HG03280 (cell line): ENCODE measurements around the gene FRMD4B.

Source experiments
- ATAC-seq: cut with Tn5 transposase; IDR thresholded peaks from one replicate; pipeline ENCODE4 v1.9.1; 2021; ENCODE audit warnings: mild to moderate bottlenecking, moderate library complexity; ENCODE audit not compliant: unreplicated experiment

FRMD4B gene

DNA sequence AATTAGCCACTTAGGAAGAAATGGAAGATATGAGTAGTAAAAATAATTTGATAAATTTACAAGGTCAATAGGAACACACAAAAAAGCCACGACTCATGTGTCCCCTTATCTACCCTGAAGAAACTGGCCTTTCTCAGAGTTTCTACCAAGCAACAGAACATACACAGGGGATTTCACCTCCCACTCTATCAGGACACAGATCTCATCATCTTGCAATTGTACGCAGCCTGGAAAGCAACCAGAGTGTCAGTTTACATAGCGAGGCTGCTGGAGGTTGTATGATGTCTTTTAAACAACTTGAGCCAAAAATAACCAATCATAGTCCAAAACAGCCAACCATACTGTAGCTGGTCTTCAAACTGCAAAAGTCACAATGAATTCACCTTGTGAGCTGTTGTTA, 243.8 kb downstream of the FRMD4B start:
- no peak for ATAC-seq

GRCh38 chr3:69141313-69141712, 244.6 kb downstream of the FRMD4B start:
- no peak for ATAC-seq

GRCh38 chr3:69137412-69137811, 248.5 kb downstream of the FRMD4B start:
- ATAC-seq = no peak

DNA sequence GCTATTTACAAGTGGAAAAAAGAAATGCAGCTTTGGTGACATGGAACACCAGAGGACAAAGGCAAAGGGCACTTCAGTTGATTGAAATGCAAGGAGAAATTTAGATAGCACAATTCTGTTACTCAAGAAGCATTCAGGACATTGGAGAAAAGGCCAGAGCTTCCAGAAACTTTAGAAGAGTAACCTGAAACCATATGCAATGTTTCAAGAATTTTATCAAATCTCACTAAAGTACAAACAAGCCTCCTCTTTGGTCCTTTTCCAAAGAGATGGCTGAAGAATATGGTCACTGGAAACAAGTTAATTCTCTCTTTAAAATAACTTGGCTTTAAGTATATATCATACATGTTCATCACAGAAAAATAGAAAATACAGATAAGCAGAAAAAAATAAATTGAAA, 248.9 kb downstream of the FRMD4B start:
- ATAC-seq = no peak

DNA sequence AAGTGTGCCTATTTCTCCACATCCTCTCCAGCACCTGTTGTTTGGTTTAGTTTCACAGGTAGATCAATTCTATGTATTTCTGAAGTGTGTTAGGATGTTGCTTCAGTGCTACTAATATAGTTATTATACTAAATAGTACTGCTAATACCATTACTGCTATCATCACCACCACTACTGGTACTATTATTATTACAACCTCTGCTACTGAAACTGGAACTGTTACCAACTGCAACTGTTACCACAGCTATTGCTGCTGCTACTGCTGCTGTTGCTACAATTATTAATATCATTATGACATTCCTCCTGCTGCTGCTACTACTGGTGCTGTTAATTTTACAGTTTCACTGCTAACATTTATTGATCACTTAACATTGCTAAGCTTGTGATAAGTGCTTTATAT, 255.2 kb downstream of the FRMD4B start:
- ATAC-seq = peak; percentile 99

DNA sequence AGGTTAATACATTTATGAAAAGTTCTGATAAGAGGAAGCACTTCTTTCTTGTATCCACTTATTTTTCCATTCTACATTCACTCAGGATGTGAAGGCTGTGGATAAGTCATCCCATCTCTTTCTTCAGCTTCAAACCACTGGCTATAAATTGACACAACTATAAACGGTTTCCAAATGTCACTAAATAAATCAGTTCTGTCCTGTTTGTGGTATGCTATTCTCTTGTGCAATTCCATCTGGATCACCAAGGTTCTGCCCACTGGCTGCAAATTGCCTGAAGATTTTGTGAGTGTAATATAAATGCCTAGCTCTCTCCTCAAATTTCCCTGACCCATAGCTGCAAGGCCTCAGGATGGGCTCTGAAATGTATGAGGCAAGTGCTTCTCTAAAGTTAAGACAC, 256.4 kb downstream of the FRMD4B start:
- ATAC-seq = no peak

GRCh38 chr3:69128509-69128908, 257.4 kb downstream of the FRMD4B start:
- ATAC-seq = no peak

DNA sequence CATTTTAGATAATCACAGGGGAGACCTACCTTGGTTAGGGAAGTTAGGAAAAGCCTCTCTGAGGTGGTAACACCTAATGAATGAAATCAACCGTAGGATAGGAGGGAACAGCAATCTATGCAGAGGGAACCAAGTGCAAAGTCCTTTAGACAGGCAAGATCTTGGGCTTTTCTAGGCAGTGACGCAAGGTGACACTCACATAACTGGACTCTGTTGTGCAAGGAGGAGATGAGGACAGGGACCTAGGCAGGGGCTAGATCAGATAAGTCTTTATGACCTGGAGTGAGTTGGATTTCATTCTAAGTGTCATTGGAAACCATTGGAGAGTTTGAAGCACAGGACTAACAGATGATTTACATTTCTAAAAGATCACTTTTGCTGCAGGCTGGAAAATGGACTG, 258.9 kb downstream of the FRMD4B start:
- ATAC-seq = no peak

DNA sequence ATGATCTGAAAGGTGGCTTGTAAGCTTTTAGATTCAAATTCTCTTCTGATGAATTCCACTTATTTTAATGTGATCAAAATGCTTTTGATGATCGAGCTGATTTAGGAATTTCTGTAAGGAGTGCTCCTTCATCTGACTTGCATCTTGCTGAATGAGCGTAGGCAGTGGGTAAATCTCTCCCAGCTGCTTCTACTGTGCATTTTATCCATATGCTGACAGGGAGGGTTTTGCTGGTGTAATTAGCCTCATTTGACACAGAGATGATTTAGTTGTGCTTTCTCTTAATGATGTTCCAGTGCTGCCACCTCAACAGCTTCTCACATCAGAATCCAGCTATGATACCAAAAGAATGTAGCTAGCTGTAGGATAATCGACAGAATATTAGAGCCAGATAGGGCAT, 259.7 kb downstream of the FRMD4B start:
- ATAC-seq = no peak

DNA sequence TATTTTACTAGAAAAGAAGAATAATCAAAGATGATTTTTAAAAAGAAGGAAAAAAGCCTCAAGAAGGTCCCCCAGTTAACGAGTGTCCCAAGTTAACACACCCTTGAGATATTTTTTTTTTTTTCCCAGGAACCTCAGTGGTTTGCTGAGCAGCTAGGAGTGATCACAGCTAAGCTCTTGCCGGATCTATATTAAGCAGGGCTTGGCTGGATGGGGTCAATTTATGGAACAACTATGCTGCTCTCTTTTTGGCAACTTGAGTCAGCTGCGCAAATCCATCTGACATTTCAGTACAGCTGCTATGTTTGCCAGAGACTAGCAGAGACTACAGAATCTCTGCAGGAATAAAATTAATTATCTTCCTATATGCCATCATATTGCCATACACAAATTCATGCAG, 263.5 kb downstream of the FRMD4B start, which contains the start of gene LMOD3:
Gene LMOD3, minus strand, starts transcription at position 193 of the 400 bp plus-strand sequence. CDS start 209 bp downstream, outside the sequence.
- no peak for ATAC-seq

DNA sequence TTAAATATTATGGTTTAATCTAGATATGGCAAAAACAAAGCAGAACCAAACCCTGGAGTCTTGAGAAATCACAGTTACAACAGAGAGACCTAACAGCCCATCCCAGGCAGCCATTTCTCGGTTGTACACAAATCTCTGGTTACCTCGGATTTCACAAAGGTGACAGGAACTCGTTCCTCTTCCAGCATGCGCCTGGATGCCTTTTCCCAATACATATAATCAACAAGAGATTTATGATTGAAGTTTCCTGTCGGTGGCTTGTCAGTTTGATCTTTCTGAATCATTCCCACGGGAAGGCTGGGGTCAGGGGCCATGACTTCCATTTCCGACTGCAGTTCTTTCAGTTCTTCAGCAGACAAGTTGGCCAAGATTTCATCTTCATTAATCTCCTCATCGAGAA, 263.9 kb downstream of the FRMD4B start:
- no peak for ATAC-seq

DNA sequence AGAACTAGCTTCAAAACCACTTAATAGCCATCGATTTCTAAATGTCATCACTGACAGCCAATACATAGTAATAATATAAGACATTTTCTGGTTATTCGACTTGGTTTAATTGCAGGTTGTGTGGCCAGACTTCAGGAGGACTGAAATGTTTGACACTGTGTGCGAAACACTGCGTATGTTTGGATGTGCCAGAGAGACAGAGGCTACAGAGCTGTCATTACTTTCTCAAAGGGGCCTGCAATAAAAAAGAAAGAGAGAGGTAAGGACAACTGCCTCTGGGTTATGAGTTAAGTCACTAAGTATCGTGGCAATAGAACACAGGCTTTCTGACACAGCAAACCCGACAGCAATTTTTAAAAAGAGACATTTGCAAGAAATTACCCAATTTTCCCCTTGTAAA, 264.4 kb downstream of the FRMD4B start:
- no peak for ATAC-seq

DNA sequence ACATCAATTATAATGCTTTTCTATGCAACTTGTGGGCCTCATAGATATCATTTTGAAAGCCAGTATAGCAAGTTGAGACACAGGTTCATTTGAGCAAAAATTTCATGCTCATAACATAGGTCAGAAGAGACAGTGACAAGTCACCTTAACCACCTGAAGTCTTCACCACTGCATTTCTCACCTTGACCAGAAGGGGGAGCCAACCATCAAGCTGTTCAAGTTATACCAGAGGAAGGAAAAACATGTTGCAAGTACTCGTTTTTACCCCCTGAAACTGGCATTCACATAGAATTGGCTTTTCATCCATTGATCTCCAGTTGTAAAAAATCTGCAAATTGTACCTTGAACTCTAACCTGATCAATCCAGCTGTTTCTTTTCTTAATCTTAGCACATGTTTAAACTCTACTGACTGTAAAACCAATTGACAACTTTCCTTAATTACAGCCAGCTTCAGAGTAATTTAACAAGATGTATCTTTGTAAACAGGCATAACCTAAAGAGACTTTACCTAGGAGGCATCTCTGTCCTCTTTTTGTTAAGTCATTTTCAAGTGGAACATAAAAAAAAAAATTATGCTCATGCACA, 264.9 kb downstream of the FRMD4B start:
- peak; percentile 83 for ATAC-seq
